Astrocyte (in vitro differentiated cells and primary cell): Measurements from ENCODE around the gene AFAP1L2.

Experiments
- EZH2 ChIP-seq: IDR thresholded peaks from 2 replicates; pipeline ENCODE4 v1.6.1; 2012; ENCODE audit warnings: mild to moderate bottlenecking, low read length, inconsistent platforms; ENCODE audit not compliant: insufficient read depth
- TF ChIP-seq, protein P1 (sequence below): IDR thresholded peaks from 2 replicates; pipeline ENCODE4 v1.5.1; 2011; ENCODE audit warnings: low read depth, mild to moderate bottlenecking, inconsistent platforms, low read length, moderate library complexity; ENCODE audit not compliant: insufficient read depth

DNA sequence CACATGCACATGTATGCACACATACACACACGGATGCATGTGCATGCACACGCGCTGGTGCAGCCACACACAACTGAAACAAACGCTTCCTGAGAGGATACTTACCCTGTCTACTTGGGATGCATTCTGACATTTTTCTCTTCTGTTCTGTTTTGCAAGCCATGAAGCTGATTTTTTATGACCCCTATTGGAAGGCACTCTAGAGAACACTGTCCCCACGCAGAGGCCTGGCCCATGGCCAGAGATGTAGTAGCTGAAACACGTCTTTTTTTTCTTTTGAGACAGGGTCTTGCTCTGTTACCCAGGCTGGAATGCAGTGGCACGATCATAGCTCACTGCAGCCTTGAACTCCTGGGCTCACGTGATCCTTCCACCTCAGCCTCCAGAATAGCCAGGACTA lies 117.4 kb downstream of the AFAP1L2 start:
- TF ChIP-seq, protein P1, sequence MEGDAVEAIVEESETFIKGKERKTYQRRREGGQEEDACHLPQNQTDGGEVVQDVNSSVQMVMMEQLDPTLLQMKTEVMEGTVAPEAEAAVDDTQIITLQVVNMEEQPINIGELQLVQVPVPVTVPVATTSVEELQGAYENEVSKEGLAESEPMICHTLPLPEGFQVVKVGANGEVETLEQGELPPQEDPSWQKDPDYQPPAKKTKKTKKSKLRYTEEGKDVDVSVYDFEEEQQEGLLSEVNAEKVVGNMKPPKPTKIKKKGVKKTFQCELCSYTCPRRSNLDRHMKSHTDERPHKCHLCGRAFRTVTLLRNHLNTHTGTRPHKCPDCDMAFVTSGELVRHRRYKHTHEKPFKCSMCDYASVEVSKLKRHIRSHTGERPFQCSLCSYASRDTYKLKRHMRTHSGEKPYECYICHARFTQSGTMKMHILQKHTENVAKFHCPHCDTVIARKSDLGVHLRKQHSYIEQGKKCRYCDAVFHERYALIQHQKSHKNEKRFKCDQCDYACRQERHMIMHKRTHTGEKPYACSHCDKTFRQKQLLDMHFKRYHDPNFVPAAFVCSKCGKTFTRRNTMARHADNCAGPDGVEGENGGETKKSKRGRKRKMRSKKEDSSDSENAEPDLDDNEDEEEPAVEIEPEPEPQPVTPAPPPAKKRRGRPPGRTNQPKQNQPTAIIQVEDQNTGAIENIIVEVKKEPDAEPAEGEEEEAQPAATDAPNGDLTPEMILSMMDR: no peak
- TF ChIP-seq EZH2: no peak
